Stimulated activated CD4-positive, alpha-beta T cell treated with anti-CD3 and anti-CD28 coated beads, Interleukin-15, amount 100 ng/mL, for 48 hours (primary cell): ENCODE measurements around the gene ACTMAP.

Experiments used
- DNase-seq, 2 donors: peaks; one replicate each; pipeline ENCODE4 v3.0.0-alpha.2; 2020; ENCODE audit warnings: low read depth in 2 of 2

ACTMAP gene

DNA sequence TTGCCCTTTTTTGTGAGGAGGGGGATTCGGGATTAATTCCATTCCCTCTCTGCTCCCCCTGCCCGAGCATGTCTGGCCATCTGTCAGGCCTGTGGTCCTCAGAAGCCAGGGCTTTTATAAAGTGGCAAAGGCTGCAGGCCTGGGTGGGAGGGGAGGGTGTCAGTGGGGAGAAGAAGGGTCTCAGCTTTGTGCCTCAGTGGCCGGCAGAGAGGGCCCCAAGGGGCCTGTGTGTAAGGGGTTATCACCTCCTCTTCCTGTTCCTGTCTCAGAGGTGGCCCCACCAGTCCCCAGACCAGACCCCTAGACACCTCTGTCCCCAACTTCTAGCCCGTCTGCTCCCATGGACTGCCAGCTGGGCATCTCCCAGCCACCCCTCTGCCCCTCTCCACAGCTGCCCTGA is 56.4 kb downstream of the ACTMAP start:
- no peak for DNase-seq

DNA sequence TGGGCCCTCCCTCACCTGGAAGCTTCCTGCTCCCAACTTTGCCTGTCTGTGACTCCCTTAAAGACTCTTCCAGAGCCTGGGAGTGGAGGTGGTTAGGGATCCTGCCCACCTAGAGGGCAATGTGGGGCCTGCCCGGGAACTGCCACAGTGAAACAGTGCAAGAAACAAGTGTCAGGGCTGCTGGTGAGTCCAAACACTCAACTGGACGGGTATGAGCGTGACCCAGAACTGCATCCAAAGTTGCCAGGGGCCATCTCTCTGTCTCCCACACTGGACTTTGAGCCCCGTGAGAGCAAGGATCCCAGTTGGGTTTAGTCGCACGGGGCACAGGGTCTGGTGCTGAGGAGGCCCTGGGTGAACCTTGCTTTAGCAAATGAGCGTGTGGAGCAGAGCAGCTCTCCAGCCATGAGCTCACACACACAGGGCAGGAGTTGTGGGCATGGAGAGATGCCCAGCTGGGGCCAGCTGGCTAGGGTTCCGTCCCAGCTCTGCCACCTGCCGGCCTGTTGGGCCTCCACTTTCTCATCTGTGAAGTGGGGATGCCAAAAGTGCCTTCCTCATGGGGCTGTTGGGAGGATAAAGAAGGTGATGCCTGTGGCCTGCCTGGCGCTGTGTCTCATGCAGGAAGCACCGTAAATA is 57.0 kb downstream of the ACTMAP start:
- DNase-seq = no peak

DNA sequence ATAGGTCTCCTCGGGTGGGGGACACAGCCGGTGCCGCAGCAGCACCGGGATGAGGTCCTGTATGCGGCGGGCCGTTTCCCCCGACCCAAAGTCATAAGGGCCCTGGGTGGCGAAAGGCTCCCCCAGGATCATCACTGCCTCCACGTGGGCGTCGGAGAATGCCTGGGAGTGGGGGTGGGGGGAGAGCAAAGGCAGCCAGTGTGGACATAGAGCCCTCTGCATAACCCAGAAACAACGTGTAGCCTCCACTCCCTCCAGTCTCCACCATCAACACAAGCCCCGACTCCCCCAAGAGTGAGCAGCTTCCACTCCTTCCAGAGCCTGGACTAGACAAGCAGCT is 58.1 kb downstream of the ACTMAP start:
- no peak for DNase-seq

DNA sequence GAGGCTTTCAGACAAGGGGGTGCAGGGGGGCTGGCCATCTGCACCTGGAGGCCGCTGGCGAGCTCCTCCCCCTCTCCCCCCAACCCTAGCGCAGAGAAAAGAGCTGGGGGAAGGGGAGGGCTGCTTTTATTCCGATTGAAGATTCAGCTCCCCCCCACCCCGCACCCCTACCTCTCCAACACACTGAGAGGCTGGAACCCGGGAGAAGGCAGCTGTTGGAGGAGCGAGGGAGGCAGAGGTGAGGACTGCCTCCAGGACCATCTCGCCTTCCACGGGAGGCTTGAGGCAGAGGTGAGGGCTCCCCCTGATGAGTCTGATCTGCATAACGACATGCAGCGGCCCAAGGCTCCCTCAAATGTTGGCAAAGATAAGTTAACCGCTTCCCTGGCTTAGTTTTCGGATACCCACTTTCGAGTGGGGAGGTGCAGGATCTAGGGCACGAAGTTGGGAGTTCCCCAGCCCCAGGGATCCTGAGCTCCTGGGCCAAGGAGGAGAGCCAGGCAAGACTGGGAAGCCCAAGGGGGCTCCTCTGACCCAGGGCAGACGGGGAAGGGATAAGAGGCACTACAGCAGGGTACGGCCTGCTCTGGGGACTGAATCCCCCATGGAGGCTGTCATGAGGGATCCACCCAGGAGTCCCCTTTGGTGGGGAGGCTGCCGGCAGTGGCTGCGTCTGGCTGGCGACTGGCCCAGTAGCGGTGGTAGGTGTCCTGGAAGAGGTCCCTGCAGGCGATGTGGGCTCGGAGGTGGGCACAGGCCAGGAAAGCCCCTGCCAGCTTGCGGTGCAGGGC is 58.7 kb downstream of the ACTMAP start:
- no peak for DNase-seq
